Measurements from ENCODE around the gene SMIM8.

The SMIM8 gene

DNA sequence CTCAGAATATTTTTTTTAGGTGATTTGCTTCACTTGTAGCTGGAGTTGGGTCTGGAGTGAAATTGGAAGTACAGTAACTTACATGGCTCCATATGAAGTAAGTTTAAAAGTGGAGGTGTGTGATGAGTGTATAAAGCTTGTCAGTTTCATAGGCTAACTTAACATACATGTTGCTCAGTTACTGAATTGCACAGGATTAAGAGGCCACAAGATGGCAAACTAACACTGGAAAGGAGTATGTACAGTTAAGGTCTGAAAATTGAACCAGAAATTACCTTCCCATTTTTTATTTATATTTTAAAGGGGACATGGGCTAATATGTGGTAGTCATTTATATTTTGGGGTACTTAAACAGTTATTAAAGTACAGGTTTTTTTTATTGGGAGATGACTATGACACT is 45.3 kb upstream of the SMIM8 start:
- DNase-seq: no peak
- H3K27me3 ChIP-seq (ENCODE audit: insufficient read depth, low read length, poor library complexity): no peaks in the 10 kb centered on the region
- H3K36me3 ChIP-seq (ENCODE audit: insufficient read depth, low read length): no peaks in the 10 kb centered on the region
- no peak overlapping the region for H3K27ac ChIP-seq (ENCODE audit: low read length)
- no peak overlapping the region for H2AFZ ChIP-seq (ENCODE audit: low read depth, low read length)
- no peak overlapping the region for H3K4me3 ChIP-seq (ENCODE audit: low read depth in 1 of 2, low read length in 2 of 2)
- H3K9ac ChIP-seq (ENCODE audit: low read depth, low read length): no peak overlapping the region
- no peaks in the 10 kb centered on the region for H3K9me3 ChIP-seq (ENCODE audit: insufficient read depth, low read length, severe bottlenecking)
- TF ChIP-seq, protein P1, sequence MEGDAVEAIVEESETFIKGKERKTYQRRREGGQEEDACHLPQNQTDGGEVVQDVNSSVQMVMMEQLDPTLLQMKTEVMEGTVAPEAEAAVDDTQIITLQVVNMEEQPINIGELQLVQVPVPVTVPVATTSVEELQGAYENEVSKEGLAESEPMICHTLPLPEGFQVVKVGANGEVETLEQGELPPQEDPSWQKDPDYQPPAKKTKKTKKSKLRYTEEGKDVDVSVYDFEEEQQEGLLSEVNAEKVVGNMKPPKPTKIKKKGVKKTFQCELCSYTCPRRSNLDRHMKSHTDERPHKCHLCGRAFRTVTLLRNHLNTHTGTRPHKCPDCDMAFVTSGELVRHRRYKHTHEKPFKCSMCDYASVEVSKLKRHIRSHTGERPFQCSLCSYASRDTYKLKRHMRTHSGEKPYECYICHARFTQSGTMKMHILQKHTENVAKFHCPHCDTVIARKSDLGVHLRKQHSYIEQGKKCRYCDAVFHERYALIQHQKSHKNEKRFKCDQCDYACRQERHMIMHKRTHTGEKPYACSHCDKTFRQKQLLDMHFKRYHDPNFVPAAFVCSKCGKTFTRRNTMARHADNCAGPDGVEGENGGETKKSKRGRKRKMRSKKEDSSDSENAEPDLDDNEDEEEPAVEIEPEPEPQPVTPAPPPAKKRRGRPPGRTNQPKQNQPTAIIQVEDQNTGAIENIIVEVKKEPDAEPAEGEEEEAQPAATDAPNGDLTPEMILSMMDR (IDR thresholded peaks at IDR 0.05; ENCODE audit: borderline replicate concordance, extremely low read depth, low read length, poor library complexity, severe bottlenecking): peak; percentile 51
- no peak for TF ChIP-seq EZH2 (IDR thresholded peaks at IDR 0.05; ENCODE audit: borderline replicate concordance, low read depth, low read length, severe bottlenecking)
- H3K4me1 ChIP-seq (ENCODE audit: insufficient read depth, low read length): no peaks in the 10 kb centered on the region
- ATAC-seq (ENCODE audit: insufficient read depth, low read depth): peak; percentile 62; the same call in 2 of the 3 replicates
- H4K20me1 ChIP-seq (ENCODE audit: insufficient read depth, low read length): 0 out of 2 replicates have a peak, but pooled peaks cover 5% of the 10 kb centered on the region
- H3K79me2 ChIP-seq (ENCODE audit: insufficient read depth, low read length): no peaks in the 10 kb centered on the region
- H3K4me2 ChIP-seq (ENCODE audit: insufficient read depth, low read length): no peak overlapping the region

DNA sequence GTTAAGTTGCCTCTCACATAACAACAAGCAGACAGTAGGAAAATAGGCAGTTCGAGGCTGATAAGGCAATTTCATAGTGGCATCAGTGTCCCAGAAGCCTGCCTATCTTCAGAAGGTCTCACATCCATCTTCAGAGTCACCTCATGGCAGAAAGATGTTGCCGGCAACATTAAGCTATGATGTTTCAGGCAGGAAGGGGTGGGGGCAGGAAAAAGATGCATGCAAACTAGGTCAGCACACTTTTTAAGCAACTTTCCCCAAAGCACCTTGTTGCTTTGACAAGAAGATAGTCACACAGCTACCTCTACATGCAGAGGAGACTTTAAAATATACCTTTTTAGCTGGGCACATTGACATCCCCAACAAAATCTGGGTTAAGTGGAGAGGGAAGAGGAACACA is 43.2 kb upstream of the SMIM8 start:
- Histone ChIP-seq H3K27me3 (ENCODE audit: insufficient read depth, low read length, poor library complexity) (no peaks in the 10 kb centered on the region), H3K27ac (ENCODE audit: low read length) (no peak overlapping the region), H3K9me3 (ENCODE audit: insufficient read depth, low read length, severe bottlenecking) (no peaks in the 10 kb centered on the region), H3K4me3 (ENCODE audit: low read depth in 1 of 2, low read length in 2 of 2) (no peak overlapping the region), H3K4me1 (ENCODE audit: insufficient read depth, low read length) (no peaks in the 10 kb centered on the region), H3K9ac (ENCODE audit: low read depth, low read length) (no peak overlapping the region), H3K79me2 (ENCODE audit: insufficient read depth, low read length) (no peaks in the 10 kb centered on the region), H2AFZ (ENCODE audit: low read depth, low read length) (no peak overlapping the region), H3K36me3 (ENCODE audit: insufficient read depth, low read length) (no peaks in the 10 kb centered on the region), H4K20me1 (ENCODE audit: insufficient read depth, low read length) (no peaks in the 10 kb centered on the region), H3K4me2 (ENCODE audit: insufficient read depth, low read length) (no peak overlapping the region)
- ATAC-seq (ENCODE audit: insufficient read depth, low read depth) (no peak), DNase-seq (no peak)
- no peak for TF ChIP-seq EZH2 (IDR thresholded peaks at IDR 0.05; ENCODE audit: borderline replicate concordance, low read depth, low read length, severe bottlenecking)
- TF ChIP-seq, protein P1 (IDR thresholded peaks at IDR 0.05; ENCODE audit: borderline replicate concordance, extremely low read depth, low read length, poor library complexity, severe bottlenecking): no peak

DNA sequence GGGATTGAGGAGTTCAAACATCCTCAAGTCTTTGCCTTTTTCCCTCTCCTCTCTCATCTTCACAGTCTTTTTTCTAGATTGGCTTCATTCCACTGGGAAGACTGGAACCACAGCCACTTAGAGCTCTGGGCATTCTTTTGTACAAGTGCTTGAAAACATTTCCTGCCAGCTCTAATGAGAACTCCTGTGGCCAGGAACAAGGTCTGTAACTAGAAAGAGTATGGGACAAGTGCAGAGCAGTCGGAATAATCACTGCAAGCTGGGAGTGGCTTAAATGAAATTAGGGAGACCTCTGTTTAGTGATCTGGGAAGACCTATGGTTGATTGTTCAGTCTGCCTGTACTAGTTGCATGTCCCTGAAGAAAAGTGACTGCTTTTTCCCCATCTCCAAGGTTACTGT is 41.0 kb upstream of the SMIM8 start:
- H4K20me1 ChIP-seq (ENCODE audit: insufficient read depth, low read length): no peaks in the 10 kb centered on the region
- H3K9me3 ChIP-seq (ENCODE audit: insufficient read depth, low read length, severe bottlenecking): no peaks in the 10 kb centered on the region
- H3K27me3 ChIP-seq (ENCODE audit: insufficient read depth, low read length, poor library complexity): no peaks in the 10 kb centered on the region
- no peaks in the 10 kb centered on the region for H3K79me2 ChIP-seq (ENCODE audit: insufficient read depth, low read length)
- no peaks in the 10 kb centered on the region for H3K4me1 ChIP-seq (ENCODE audit: insufficient read depth, low read length)
- TF ChIP-seq, protein P1 (IDR thresholded peaks at IDR 0.05; ENCODE audit: borderline replicate concordance, extremely low read depth, low read length, poor library complexity, severe bottlenecking): no peak
- no peak for TF ChIP-seq EZH2 (IDR thresholded peaks at IDR 0.05; ENCODE audit: borderline replicate concordance, low read depth, low read length, severe bottlenecking)
- H2AFZ ChIP-seq (ENCODE audit: low read depth, low read length): no peak overlapping the region
- no peak overlapping the region for H3K27ac ChIP-seq (ENCODE audit: low read length)
- ATAC-seq (ENCODE audit: insufficient read depth, low read depth) (no peak), DNase-seq (no peak)
- no peak overlapping the region for H3K9ac ChIP-seq (ENCODE audit: low read depth, low read length)
- H3K36me3 ChIP-seq (ENCODE audit: insufficient read depth, low read length): no peaks in the 10 kb centered on the region
- H3K4me3 ChIP-seq (ENCODE audit: low read depth in 1 of 2, low read length in 2 of 2): no peak overlapping the region
- no peak overlapping the region for H3K4me2 ChIP-seq (ENCODE audit: insufficient read depth, low read length)

DNA sequence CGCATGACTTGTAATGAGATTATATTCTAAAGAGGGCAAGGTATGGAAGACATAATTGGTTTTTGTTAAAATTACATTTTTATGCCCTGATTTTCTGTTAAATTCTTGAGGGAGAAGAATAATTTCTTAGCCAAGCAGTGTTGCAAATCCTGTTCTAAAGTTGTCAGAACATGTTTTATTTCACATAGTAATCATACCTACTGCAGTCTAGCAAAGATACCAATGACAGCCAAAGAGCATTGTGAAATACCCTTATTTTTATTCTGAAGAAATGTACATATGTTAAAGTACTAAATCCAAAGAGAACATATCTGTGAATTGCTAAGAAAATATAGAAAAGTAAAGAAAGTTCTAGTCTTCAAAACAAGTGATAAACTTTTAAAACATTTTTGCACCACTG is 39.6 kb upstream of the SMIM8 start:
- Histone ChIP-seq H3K4me1 (ENCODE audit: insufficient read depth, low read length) (no peaks in the 10 kb centered on the region), H3K27ac (ENCODE audit: low read length) (no peak overlapping the region), H3K36me3 (ENCODE audit: insufficient read depth, low read length) (no peaks in the 10 kb centered on the region), H3K9me3 (ENCODE audit: insufficient read depth, low read length, severe bottlenecking) (no peaks in the 10 kb centered on the region), H3K79me2 (ENCODE audit: insufficient read depth, low read length) (no peaks in the 10 kb centered on the region), H4K20me1 (ENCODE audit: insufficient read depth, low read length) (no peaks in the 10 kb centered on the region), H3K4me3 (ENCODE audit: low read depth in 1 of 2, low read length in 2 of 2) (no peak overlapping the region), H3K27me3 (ENCODE audit: insufficient read depth, low read length, poor library complexity) (no peaks in the 10 kb centered on the region), H3K4me2 (ENCODE audit: insufficient read depth, low read length) (no peak overlapping the region), H2AFZ (ENCODE audit: low read depth, low read length) (no peak overlapping the region), H3K9ac (ENCODE audit: low read depth, low read length) (no peak overlapping the region)
- no peak for TF ChIP-seq EZH2 (IDR thresholded peaks at IDR 0.05; ENCODE audit: borderline replicate concordance, low read depth, low read length, severe bottlenecking)
- TF ChIP-seq, protein P1 (IDR thresholded peaks at IDR 0.05; ENCODE audit: borderline replicate concordance, extremely low read depth, low read length, poor library complexity, severe bottlenecking): no peak
- ATAC-seq (ENCODE audit: insufficient read depth, low read depth): no peak
- no peak for DNase-seq
